ENCODE results near the gene FN3KRP. TPM values are rescaled to one million over a fixed set of nuclear protein-coding genes. Genes with fewer than 3 reads are reported as not detected.
A peak's percentile ranks its signal among the peaks of the same experiment; 100 is the strongest.

FN3KRP gene
- total RNA-seq, 2 experiments from 2014 or later: 42.6 to 42.7 TPM

GRCh38 chr17:82693168-82693867, 23.2 kb upstream of the FN3KRP start:
- Mint-ChIP-seq H3K4me3 (no peak overlapping the region), H3K27ac (no peak overlapping the region), H3K36me3 (peaks cover 7% of the 10 kb centered on the region), H3K27me3 (peaks cover 5% of the 10 kb centered on the region), H3K4me1 (no peaks in the 10 kb centered on the region), H3K9me3 (peaks cover 8% of the 10 kb centered on the region)
- DNase-seq (no peak), ATAC-seq (ENCODE audit: low read depth) (no peak)
- POLR2A ChIA-PET: no interaction called here

DNA sequence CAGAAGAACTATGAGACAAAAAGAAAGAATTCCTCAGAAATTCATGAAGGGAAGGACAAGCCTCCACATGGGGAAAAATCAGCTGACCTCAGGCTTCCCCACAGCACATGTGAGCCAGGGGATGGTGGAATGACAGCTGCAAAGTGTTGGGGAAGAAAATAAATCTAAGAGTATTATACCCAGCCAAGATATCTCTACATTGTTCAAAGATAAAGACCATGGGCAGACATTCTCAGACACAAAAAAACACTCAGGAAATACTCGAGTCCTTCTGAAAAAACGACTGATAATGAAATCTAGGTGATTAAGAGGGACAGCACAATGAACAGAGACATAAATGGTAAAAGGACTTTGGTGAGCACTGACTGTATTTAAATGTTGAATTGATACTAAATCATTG, 21.9 kb upstream of the FN3KRP start:
- H3K4me3 Mint-ChIP-seq: no peak overlapping the region
- peaks cover 5% of the 10 kb centered on the region for H3K27me3 Mint-ChIP-seq
- no peak for ATAC-seq (ENCODE audit: low read depth)
- POLR2A ChIA-PET: no interaction called here
- peaks cover 8% of the 10 kb centered on the region for H3K9me3 Mint-ChIP-seq
- H3K36me3 Mint-ChIP-seq: peaks cover 7% of the 10 kb centered on the region
- DNase-seq: no peak
- no peak overlapping the region for H3K27ac Mint-ChIP-seq
- H3K4me1 Mint-ChIP-seq: peaks cover 2% of the 10 kb centered on the region

GRCh38 chr17:82696259-82696658, 20.2 kb upstream of the FN3KRP start:
- no peak for DNase-seq
- Mint-ChIP-seq H3K36me3 (peaks cover 7% of the 10 kb centered on the region), H3K27ac (no peak overlapping the region), H3K9me3 (peaks cover 8% of the 10 kb centered on the region), H3K27me3 (peaks cover 5% of the 10 kb centered on the region), H3K4me1 (peaks cover 2% of the 10 kb centered on the region), H3K4me3 (no peak overlapping the region)
- POLR2A ChIA-PET: interaction anchor here (1.9 kb wide), 1 partner anchor 20 kb away, joined by 5 read pairs; the partner anchor contains the start of gene FN3KRP
- no peak for ATAC-seq (ENCODE audit: low read depth)

- ATAC-seq (ENCODE audit: low read depth) (no peak), DNase-seq (no peak)
- peak overlapping the region; percentile 20 for H3K4me3 Mint-ChIP-seq
- POLR2A ChIA-PET: interaction anchor here (1.9 kb wide), 1 partner anchor 19 kb away, joined by 5 read pairs; the partner anchor contains the start of gene FN3KRP
- H3K36me3 Mint-ChIP-seq: peaks cover 7% of the 10 kb centered on the region
- H3K27me3 Mint-ChIP-seq: peaks cover 4% of the 10 kb centered on the region
- H3K9me3 Mint-ChIP-seq: peaks cover 8% of the 10 kb centered on the region
- H3K27ac Mint-ChIP-seq: no peak overlapping the region
- peaks cover 2% of the 10 kb centered on the region for H3K4me1 Mint-ChIP-seq
These were observed 19.3 kb upstream of the FN3KRP start for GRCh38 chr17:82696916-82697807.

DNA sequence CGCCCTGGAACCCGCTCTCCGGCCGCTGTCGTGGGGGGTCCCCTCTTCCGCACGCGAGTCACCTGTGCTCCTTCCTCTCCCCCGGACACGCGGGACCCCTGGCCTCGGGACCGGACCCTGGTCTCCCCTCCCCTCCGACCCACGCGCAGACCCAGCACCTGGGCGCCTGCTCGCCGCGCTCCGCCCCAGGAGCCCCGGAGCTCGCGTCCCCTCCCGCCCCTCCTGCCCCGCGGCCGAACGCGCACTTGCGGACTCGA, 18.8 kb upstream of the FN3KRP start:
- DNase-seq (no peak), ATAC-seq (ENCODE audit: low read depth) (no peak)
- peaks cover 8% of the 10 kb centered on the region for H3K9me3 Mint-ChIP-seq
- peaks cover 2% of the 10 kb centered on the region for H3K4me1 Mint-ChIP-seq
- no peak overlapping the region for H3K4me3 Mint-ChIP-seq
- no peak overlapping the region for H3K27ac Mint-ChIP-seq
- H3K36me3 Mint-ChIP-seq: peaks cover 7% of the 10 kb centered on the region
- POLR2A ChIA-PET: interaction anchor here (1.9 kb wide), 1 partner anchor 19 kb away, joined by 5 read pairs; the partner anchor contains the start of gene FN3KRP
- peaks cover 3% of the 10 kb centered on the region for H3K27me3 Mint-ChIP-seq

DNA sequence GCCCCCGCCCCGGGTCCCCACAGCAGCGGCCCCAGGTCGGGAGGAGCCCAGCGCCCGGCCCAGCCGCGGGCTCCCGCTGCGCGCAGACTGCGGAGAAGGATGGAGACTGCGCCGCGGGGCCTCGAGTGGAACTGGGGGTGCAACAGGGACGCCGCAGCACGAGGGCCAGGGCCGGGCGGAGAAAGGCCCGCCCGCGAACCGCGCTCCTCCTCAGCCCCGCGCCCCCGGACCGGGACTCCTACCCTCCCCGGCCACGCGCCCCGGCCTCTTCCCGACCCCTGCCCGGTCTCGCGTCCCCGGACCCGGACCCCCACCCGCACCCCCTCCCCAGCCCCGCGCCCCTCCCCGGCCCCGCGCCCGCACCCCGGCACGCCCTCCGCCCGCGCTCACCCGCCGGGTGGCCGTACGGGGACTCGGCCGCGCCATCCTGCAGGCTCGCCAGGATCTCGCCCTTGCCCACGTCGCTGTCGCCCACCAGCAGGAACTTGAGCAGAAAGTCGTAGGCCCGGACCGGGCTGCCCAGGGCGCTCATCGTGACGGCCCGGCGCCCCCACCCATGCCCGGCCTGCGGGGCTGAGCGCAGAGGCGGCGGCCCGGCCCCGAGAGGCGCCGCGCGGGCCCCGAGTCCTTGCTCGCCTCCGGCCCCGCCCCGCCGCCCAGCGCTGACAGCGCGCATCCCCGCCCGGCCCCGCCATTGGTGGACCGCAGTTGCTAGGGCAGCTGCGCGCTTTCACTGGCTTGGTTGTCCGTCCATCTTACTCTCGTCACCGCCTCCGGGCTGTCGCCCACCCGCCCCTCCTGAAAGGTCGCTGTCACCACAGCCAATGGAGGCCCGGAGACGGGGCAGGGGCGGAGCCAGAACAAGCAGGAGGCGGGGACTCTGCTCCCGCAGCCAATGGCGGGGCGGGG, 18.2 kb upstream of the FN3KRP start, which contains the start of gene RAB40B:
Gene RAB40B, minus strand, starts transcription at position 634 of the 909 bp plus-strand sequence. Its CDS starts 102 bp downstream, at position 532.
- Mint-ChIP-seq H3K4me1 (peaks cover 2% of the 10 kb centered on the region), H3K36me3 (peaks cover 7% of the 10 kb centered on the region), H3K9me3 (peaks cover 8% of the 10 kb centered on the region), H3K4me3 (peak within 1 kb of the TSS; percentile 79), H3K27ac (peak within 1 kb of the TSS; percentile 42), H3K27me3 (peaks cover 3% of the 10 kb centered on the region)
- POLR2A ChIA-PET: interaction anchor here (0.6 to 1.9 kb wide), 2 partner anchors 18 to 73 kb away, joined by 5 read pairs; partner anchors contain the start of gene FN3KRP
- DNase-seq (peak; percentile 95), ATAC-seq (ENCODE audit: low read depth) (peak; percentile 99)

DNA sequence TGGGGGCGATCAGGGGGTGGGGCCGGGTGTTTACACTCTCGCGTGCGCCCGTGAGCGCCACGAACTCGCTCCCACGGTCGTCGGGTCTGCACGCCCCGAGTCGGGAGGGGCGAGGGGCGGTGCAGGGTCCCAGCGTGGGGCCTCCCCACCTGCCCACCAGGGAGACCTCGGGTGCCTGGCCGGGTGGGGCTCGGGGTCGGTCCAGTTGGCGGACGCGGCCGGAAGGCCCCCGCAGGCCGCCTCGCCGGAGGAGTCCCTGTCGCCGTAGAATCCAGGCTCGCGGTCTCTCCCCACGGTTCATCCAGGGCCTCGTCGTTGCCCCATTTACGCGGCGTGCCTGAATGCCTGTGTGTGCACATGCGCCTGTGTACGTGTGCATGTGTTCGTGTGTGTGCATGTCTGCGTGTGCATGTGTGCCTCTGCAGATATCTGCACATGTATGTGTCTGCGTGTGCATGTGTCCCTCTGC, 17.5 kb upstream of the FN3KRP start:
- no peak overlapping the region for H3K27ac Mint-ChIP-seq

GRCh38 chr17:82699551-82699950, 17.0 kb upstream of the FN3KRP start:
- peak overlapping the region; percentile 79 for H3K4me3 Mint-ChIP-seq
- H3K27me3 Mint-ChIP-seq: peaks cover 3% of the 10 kb centered on the region
- POLR2A ChIA-PET: no interaction called here
- ATAC-seq (ENCODE audit: low read depth) (no peak), DNase-seq (no peak)
- H3K4me1 Mint-ChIP-seq: peaks cover 2% of the 10 kb centered on the region
- H3K9me3 Mint-ChIP-seq: peaks cover 4% of the 10 kb centered on the region
- peaks cover 3% of the 10 kb centered on the region for H3K36me3 Mint-ChIP-seq
- H3K27ac Mint-ChIP-seq: no peak overlapping the region

More for the DNA sequence above, 17.5 kb upstream of the FN3KRP start:
- Mint-ChIP-seq H3K27me3 (peaks cover 3% of the 10 kb centered on the region), H3K4me1 (peaks cover 2% of the 10 kb centered on the region), H3K9me3 (peaks cover 8% of the 10 kb centered on the region), H3K4me3 (peak overlapping the region; percentile 79), H3K36me3 (peaks cover 7% of the 10 kb centered on the region)
- ATAC-seq (ENCODE audit: low read depth) (no peak), DNase-seq (no peak)
- POLR2A ChIA-PET: no interaction called here

DNA sequence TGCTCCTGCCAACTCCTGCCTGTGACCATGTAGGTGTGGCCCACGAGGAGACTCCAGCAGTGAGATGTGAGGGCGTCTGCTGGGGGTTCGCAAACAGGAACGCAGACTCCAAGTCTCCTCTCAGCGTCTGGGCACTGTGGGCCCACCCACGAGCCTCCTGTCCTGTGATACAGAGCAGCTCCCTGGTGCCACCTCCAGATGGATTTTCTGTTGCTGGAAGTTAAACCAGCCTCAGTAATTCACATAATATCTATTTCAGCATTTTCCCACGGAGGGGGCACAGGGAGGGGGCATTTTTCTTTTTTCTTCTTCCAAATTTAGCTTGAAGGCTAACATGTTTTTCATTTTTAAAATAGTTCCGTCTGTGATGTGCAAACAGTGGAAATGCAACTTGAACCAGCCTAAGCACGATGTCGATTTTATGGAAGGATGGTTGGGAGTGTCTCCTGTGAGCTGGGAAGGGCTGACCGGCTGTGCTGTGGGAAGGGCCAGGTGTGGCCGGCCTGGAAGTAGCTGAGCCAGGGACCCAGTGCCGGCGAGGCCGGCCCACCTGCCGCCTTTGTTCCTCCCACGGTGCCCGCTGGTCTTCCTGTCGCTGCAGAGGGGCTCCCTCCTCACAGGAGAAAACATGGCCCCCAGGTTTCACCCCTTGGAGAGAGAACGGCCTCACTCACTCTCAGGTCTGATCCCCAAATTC, 14.1 kb upstream of the FN3KRP start:
- H3K36me3 Mint-ChIP-seq: no peaks in the 10 kb centered on the region
- H3K27me3 Mint-ChIP-seq: peaks cover 5% of the 10 kb centered on the region
- H3K4me3 Mint-ChIP-seq: no peak overlapping the region
- ATAC-seq (ENCODE audit: low read depth): no peak
- POLR2A ChIA-PET: interaction anchor here (0.7 kb wide), 1 partner anchor 27 kb away, joined by 4 read pairs; no protein-coding TSS in a partner anchor
- DNase-seq: no peak
- H3K4me1 Mint-ChIP-seq: peaks cover 2% of the 10 kb centered on the region
- H3K9me3 Mint-ChIP-seq: no peaks in the 10 kb centered on the region
- H3K27ac Mint-ChIP-seq: no peak overlapping the region

- DNase-seq: no peak
- Mint-ChIP-seq H3K36me3 (no peaks in the 10 kb centered on the region), H3K27ac (no peak overlapping the region), H3K27me3 (peaks cover 3% of the 10 kb centered on the region), H3K9me3 (no peaks in the 10 kb centered on the region), H3K4me3 (no peak overlapping the region), H3K4me1 (peaks cover 2% of the 10 kb centered on the region)
- ATAC-seq (ENCODE audit: low read depth): no peak
- POLR2A ChIA-PET: no interaction called here
These were observed 13.3 kb upstream of the FN3KRP start for GRCh38 chr17:82703036-82703745.

DNA sequence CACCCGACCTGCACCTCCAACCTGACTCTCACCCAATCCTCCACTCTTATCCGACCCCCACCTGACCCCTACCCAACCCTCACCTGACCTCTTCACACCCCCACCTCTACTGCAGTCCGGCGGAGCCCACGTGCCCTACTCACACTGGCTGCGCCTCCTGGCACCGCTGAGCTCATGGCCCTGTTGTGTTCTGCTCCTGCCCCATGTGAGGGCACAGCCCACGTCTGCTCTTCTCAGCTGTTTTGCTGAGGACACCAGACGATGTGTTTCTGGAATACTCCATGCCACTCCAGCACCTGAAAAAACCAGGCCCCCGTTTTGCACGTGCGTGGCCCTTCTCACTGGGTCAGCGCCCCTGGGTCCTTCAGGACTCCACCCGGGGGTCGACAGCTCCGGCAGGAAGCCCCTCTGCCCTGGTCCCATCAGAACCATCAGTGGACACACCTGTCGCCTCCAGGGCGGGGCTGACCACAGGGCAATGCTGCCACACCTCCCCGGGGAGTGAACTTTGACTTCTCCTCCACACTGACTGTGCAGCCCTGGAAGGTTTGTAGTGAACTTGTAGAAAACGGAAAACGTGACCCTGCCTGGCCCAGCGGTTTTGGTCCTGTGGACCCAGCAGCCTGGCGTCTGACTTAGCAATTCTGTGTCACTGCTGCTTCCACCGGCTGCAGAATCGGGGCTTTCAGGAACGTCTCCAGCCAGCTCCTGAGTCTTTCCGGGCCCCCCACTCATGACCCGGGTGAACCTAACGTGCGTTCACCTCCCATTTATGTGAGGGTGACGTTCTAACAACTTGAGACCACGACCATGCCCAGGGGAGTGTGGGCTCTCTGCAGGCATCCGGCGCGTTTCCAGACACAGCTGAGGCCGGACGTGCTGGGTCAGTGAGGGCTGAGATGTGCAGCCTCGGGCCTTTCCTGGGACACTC, 12.3 kb upstream of the FN3KRP start:
- Mint-ChIP-seq H3K4me3 (no peak overlapping the region), H3K36me3 (no peaks in the 10 kb centered on the region)

More for the DNA sequence above, 12.3 kb upstream of the FN3KRP start:
- H3K27ac Mint-ChIP-seq: no peak overlapping the region
- POLR2A ChIA-PET: no interaction called here
- H3K27me3 Mint-ChIP-seq: peaks cover 3% of the 10 kb centered on the region
- H3K4me1 Mint-ChIP-seq: peaks cover 1% of the 10 kb centered on the region
- no peak for ATAC-seq (ENCODE audit: low read depth)
- DNase-seq: no peak
- H3K9me3 Mint-ChIP-seq: no peaks in the 10 kb centered on the region
